Fibroblast of lung (primary cell): ENCODE data around the gene NTNG1.

ENCODE experiments used
- EZH2 ChIP-seq: IDR thresholded peaks from 2 replicates; pipeline ENCODE4 v1.5.1; 2012; ENCODE audit warnings: low read length, control low read depth, mild to moderate bottlenecking; ENCODE audit errors: missing control alignments
- TF ChIP-seq, protein P1 (sequence below), 2 donors: IDR thresholded peaks in 1 of 2; conservative IDR thresholded peaks in 1 of 2; 1 replicate in 1 of 2; 2 replicates in 1 of 2; pipeline ENCODE4 v1.5.1; 2011 to 2012; ENCODE audit warnings: low read length in 2 of 2, control low read depth in 1 of 2, inconsistent platforms in 1 of 2, low read depth in 1 of 2, mild to moderate bottlenecking in 1 of 2

DNA sequence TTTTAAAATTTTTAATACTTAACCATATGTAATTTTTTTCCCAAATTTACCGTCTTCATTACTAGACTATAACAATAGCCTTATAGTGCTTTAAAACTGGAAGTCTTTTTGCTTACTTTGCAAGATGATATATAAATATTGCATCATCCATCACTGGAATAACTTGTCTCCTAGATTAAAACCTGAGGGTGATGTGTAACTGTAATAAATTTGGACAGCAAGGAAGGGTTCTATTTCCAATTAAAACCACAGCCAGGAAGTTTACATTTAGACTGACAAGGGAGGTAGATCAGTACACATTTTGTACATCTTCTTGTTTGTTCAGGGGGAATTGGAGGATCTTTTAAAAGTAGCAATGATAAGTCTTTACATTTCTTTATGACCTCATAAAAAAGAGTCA lies 21.9 kb downstream of the NTNG1 start:
- TF ChIP-seq, protein P1, sequence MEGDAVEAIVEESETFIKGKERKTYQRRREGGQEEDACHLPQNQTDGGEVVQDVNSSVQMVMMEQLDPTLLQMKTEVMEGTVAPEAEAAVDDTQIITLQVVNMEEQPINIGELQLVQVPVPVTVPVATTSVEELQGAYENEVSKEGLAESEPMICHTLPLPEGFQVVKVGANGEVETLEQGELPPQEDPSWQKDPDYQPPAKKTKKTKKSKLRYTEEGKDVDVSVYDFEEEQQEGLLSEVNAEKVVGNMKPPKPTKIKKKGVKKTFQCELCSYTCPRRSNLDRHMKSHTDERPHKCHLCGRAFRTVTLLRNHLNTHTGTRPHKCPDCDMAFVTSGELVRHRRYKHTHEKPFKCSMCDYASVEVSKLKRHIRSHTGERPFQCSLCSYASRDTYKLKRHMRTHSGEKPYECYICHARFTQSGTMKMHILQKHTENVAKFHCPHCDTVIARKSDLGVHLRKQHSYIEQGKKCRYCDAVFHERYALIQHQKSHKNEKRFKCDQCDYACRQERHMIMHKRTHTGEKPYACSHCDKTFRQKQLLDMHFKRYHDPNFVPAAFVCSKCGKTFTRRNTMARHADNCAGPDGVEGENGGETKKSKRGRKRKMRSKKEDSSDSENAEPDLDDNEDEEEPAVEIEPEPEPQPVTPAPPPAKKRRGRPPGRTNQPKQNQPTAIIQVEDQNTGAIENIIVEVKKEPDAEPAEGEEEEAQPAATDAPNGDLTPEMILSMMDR (conservative IDR thresholded peaks at IDR 0.05 in 1 of 2, IDR thresholded peaks at IDR 0.05 in 1 of 2; ENCODE audit: low read depth in 1 of 2, low read length in 2 of 2) = no peak
- TF ChIP-seq EZH2 = no peak
